ENCODE results near the gene EHMT1.

Gene EHMT1

GRCh38 chr9:137820161-137820855 lies 201.5 kb downstream of the EHMT1 start:
- Histone ChIP-seq H3K9me3 (ENCODE audit: severe bottlenecking) (peaks cover 7% of the 10 kb centered on the region), H3K36me3 (peaks cover 68% of the 10 kb centered on the region), H3K27ac (no peak overlapping the region), H3K27me3 (ENCODE audit: insufficient read depth, low read depth, severe bottlenecking) (no peaks in the 10 kb centered on the region), H3K4me3 (ENCODE audit: low read depth, low read length) (no peak overlapping the region)
- DNase-seq: no peak
- TF ChIP-seq, protein P1, sequence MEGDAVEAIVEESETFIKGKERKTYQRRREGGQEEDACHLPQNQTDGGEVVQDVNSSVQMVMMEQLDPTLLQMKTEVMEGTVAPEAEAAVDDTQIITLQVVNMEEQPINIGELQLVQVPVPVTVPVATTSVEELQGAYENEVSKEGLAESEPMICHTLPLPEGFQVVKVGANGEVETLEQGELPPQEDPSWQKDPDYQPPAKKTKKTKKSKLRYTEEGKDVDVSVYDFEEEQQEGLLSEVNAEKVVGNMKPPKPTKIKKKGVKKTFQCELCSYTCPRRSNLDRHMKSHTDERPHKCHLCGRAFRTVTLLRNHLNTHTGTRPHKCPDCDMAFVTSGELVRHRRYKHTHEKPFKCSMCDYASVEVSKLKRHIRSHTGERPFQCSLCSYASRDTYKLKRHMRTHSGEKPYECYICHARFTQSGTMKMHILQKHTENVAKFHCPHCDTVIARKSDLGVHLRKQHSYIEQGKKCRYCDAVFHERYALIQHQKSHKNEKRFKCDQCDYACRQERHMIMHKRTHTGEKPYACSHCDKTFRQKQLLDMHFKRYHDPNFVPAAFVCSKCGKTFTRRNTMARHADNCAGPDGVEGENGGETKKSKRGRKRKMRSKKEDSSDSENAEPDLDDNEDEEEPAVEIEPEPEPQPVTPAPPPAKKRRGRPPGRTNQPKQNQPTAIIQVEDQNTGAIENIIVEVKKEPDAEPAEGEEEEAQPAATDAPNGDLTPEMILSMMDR (IDR thresholded peaks at IDR 0.05; ENCODE audit: low read depth, low read length): no peak

GRCh38 chr9:137823986-137824771 lies 205.4 kb downstream of the EHMT1 start:
- Histone ChIP-seq H3K4me3 (ENCODE audit: low read depth, low read length) (no peak overlapping the region), H3K36me3 (peaks cover 55% of the 10 kb centered on the region), H3K27me3 (ENCODE audit: insufficient read depth, low read depth, severe bottlenecking) (no peaks in the 10 kb centered on the region), H3K9me3 (ENCODE audit: severe bottlenecking) (peaks cover 2% of the 10 kb centered on the region), H3K27ac (no peak overlapping the region)
- TF ChIP-seq, protein P1 (IDR thresholded peaks at IDR 0.05; ENCODE audit: low read depth, low read length): no peak
- no peak for DNase-seq

GRCh38 chr9:137825324-137825989 lies 206.7 kb downstream of the EHMT1 start:
- no peak for DNase-seq

DNA sequence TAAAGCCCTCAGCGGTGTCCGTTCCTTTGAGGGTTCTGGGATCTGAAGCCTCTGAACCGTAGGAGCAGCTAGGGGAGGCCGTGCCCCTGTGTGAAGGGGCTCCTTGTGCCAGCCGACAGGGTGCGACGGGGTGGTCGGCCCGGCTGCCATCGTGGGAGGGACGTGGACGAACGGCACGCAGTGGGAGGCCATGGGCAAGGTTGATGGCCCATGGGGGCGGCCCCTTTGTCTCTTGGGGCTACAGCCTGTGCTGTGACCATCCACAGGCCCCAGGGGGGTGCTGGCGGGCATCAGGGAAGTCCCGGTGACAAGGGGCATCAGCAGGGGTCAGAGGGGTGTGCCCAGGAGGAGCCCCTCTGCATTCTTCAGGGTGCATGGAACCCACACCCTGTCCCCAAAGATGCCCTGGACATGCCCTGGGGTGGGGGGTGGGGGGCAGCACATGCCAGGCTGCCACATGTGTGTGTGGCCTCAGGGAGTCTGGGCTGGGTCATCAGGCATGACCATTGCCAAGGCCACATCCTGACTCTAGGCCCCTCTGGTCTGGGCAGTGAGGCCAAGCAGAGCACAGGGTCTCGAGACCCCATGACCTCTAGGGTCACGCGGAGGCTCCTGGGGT lies 209.2 kb downstream of the EHMT1 start:
- no peak for DNase-seq
- H3K36me3 ChIP-seq: peaks cover 35% of the 10 kb centered on the region

More at GRCh38 chr9:137825324-137825989, 206.7 kb downstream of the EHMT1 start:
- Histone ChIP-seq H3K27me3 (ENCODE audit: insufficient read depth, low read depth, severe bottlenecking) (no peaks in the 10 kb centered on the region), H3K36me3 (peaks cover 46% of the 10 kb centered on the region), H3K4me3 (ENCODE audit: low read depth, low read length) (no peak overlapping the region), H3K9me3 (ENCODE audit: severe bottlenecking) (peaks cover 2% of the 10 kb centered on the region), H3K27ac (no peak overlapping the region)
- TF ChIP-seq, protein P1 (IDR thresholded peaks at IDR 0.05; ENCODE audit: low read depth, low read length): no peak

DNA sequence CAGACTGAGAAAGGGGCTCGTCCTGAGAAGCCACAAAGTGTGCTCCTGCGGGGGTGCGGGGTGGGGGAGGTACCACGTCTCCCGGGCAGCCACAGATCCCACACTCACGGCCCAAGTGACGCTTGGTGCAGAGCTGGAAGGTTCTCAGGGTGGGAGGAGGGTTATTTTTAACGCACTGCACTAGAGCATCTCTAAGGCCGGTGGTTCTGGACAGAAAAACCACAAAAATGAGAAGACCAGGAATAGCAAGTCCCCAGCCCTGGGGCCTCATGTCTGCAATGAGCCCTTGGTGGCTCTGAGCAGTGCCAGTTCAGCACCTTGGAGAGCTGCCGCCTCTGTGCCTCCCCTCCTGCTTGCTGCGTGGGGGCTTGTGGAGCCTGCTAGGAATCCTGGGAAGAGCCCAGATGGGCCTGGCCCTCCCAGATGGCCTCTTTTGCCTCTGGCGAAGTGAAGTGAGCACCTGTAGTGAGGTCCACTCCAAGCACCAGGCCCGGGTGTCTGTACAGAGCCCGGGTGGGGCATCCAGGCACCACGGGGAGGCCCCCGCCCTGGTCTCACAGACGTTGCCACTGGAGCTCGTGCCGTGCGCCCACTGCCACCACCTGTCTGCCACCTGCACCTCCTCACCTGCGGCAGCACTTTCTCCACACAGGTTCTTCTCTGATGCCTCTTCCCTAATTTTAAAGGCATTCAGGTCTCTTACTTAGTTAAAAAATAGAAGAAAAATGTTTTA lies 209.9 kb downstream of the EHMT1 start:
- TF ChIP-seq, protein P1 (IDR thresholded peaks at IDR 0.05; ENCODE audit: low read depth, low read length): no peak
- Histone ChIP-seq H3K4me3 (ENCODE audit: low read depth, low read length) (no peak overlapping the region), H3K27me3 (ENCODE audit: insufficient read depth, low read depth, severe bottlenecking) (no peaks in the 10 kb centered on the region), H3K36me3 (peaks cover 40% of the 10 kb centered on the region), H3K27ac (no peak overlapping the region), H3K9me3 (ENCODE audit: severe bottlenecking) (no peaks in the 10 kb centered on the region)
- DNase-seq: no peak

More for the DNA sequence above, 209.2 kb downstream of the EHMT1 start:
- H3K27ac ChIP-seq: no peak overlapping the region
- TF ChIP-seq, protein P1 (IDR thresholded peaks at IDR 0.05; ENCODE audit: low read depth, low read length): no peak
- H3K27me3 ChIP-seq (ENCODE audit: insufficient read depth, low read depth, severe bottlenecking): no peaks in the 10 kb centered on the region
- H3K9me3 ChIP-seq (ENCODE audit: severe bottlenecking): no peaks in the 10 kb centered on the region
- H3K4me3 ChIP-seq (ENCODE audit: low read depth, low read length): no peak overlapping the region
